H1 (cell line): ENCODE data around the gene SBNO2. TPM values are rescaled to one million over a fixed set of nuclear protein-coding genes. Genes with fewer than 3 reads are reported as not detected.

Experiments used
- CEBPB ChIP-seq: IDR thresholded peaks from 2 replicates; pipeline ENCODE4 v1.6.1; 2012; ENCODE audit warnings: low read depth, low read length
- GTF2F1 ChIP-seq: IDR thresholded peaks from 2 replicates; pipeline ENCODE4 v1.6.1; 2012; ENCODE audit warnings: low read depth, low read length, improper control_type of control experiment, borderline replicate concordance
- HDAC6 ChIP-seq: IDR thresholded peaks from one replicate; pipeline ENCODE4 v1.7.1; 2012; ENCODE audit warnings: low read depth, mild to moderate bottlenecking, inconsistent platforms, low read length, moderate library complexity
- JUND ChIP-seq: IDR thresholded peaks from 2 replicates; pipeline ENCODE4 v1.6.1; 2011; ENCODE audit warnings: mild to moderate bottlenecking, improper control_type of control experiment, low read length
- RAD21 ChIP-seq, 2 experiments: IDR thresholded peaks in 1 of 2; conservative IDR thresholded peaks in 1 of 2; 2 replicates each; pipeline ENCODE4 v1.6.1; 2011; ENCODE audit warnings: low read depth in 2 of 2, low read length in 2 of 2, improper control_type of control experiment in 1 of 2, inconsistent platforms in 1 of 2, mild to moderate bottlenecking in 1 of 2, moderate library complexity in 1 of 2
- TBP ChIP-seq: IDR thresholded peaks from 2 replicates; pipeline ENCODE4 v1.6.1; 2011; ENCODE audit warnings: low read depth, low read length, improper control_type of control experiment
- polyA plus RNA-seq, 7 experiments: library from polyadenylated mRNA; depleted of rRNA in 3 of 7; stranded (reverse) in 5 of 7; unstranded in 2 of 7; fragments of >200 nt in 5 of 7; fragments of 200-250 nt in 2 of 7; gene quantifications; 1 replicate in 5 of 7; 2 replicates in 1 of 7; 4 replicates in 1 of 7; pipeline versions ENCODE4 v1.2.1 to v1.2.3, GENCODE V29; 2011 to 2013; ENCODE audit warnings: missing spikeins in 2 of 7, mixed read lengths in 2 of 7
- total RNA-seq: library from RNA; stranded (reverse); fragmentation: NEBNext Ultra II Directional; extraction: Animal tissue kit (Norgen Biotek cat#: 25700); gene quantifications from 2 replicates; pipeline ENCODE4 v1.2.1, GENCODE V29; 2021
- TF ChIP-seq, protein P1 (sequence below): fragments of 300-600 bp; sonication (generic); IDR thresholded peaks from 2 replicates; pipeline ENCODE4 v1.7.1; 2012; ENCODE audit warnings: low read length, moderate library complexity, mild to moderate bottlenecking, inconsistent platforms; ENCODE audit not compliant: insufficient replicate concordance

Gene SBNO2
- total and polyA plus RNA-seq, 2 of the 8 experiments (the other 6 are each of a cell fraction or from before 2014, with no cell fraction given) = 12.2 to 31.4 TPM

DNA sequence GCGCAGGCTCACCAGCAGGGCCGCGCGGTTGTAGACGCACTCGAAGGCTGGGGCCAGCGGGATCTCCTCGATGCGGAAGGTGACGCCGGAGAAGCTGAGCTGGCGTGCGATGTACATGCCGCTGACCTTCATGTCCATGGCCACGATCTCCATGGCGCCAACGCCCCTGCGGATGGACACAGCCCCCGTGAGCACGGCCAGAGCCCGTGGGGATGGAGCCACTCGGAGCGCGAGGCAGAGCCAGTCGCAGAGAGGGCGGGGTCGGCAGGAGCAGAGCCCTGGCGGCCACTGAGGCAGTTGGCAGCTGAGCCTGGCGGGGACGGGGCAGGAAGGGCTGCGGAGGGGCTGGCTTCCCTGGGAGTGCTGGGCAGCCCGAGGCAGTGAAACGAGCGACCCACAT is 55.1 kb downstream of the SBNO2 start (continued):
- TF ChIP-seq, protein P1, sequence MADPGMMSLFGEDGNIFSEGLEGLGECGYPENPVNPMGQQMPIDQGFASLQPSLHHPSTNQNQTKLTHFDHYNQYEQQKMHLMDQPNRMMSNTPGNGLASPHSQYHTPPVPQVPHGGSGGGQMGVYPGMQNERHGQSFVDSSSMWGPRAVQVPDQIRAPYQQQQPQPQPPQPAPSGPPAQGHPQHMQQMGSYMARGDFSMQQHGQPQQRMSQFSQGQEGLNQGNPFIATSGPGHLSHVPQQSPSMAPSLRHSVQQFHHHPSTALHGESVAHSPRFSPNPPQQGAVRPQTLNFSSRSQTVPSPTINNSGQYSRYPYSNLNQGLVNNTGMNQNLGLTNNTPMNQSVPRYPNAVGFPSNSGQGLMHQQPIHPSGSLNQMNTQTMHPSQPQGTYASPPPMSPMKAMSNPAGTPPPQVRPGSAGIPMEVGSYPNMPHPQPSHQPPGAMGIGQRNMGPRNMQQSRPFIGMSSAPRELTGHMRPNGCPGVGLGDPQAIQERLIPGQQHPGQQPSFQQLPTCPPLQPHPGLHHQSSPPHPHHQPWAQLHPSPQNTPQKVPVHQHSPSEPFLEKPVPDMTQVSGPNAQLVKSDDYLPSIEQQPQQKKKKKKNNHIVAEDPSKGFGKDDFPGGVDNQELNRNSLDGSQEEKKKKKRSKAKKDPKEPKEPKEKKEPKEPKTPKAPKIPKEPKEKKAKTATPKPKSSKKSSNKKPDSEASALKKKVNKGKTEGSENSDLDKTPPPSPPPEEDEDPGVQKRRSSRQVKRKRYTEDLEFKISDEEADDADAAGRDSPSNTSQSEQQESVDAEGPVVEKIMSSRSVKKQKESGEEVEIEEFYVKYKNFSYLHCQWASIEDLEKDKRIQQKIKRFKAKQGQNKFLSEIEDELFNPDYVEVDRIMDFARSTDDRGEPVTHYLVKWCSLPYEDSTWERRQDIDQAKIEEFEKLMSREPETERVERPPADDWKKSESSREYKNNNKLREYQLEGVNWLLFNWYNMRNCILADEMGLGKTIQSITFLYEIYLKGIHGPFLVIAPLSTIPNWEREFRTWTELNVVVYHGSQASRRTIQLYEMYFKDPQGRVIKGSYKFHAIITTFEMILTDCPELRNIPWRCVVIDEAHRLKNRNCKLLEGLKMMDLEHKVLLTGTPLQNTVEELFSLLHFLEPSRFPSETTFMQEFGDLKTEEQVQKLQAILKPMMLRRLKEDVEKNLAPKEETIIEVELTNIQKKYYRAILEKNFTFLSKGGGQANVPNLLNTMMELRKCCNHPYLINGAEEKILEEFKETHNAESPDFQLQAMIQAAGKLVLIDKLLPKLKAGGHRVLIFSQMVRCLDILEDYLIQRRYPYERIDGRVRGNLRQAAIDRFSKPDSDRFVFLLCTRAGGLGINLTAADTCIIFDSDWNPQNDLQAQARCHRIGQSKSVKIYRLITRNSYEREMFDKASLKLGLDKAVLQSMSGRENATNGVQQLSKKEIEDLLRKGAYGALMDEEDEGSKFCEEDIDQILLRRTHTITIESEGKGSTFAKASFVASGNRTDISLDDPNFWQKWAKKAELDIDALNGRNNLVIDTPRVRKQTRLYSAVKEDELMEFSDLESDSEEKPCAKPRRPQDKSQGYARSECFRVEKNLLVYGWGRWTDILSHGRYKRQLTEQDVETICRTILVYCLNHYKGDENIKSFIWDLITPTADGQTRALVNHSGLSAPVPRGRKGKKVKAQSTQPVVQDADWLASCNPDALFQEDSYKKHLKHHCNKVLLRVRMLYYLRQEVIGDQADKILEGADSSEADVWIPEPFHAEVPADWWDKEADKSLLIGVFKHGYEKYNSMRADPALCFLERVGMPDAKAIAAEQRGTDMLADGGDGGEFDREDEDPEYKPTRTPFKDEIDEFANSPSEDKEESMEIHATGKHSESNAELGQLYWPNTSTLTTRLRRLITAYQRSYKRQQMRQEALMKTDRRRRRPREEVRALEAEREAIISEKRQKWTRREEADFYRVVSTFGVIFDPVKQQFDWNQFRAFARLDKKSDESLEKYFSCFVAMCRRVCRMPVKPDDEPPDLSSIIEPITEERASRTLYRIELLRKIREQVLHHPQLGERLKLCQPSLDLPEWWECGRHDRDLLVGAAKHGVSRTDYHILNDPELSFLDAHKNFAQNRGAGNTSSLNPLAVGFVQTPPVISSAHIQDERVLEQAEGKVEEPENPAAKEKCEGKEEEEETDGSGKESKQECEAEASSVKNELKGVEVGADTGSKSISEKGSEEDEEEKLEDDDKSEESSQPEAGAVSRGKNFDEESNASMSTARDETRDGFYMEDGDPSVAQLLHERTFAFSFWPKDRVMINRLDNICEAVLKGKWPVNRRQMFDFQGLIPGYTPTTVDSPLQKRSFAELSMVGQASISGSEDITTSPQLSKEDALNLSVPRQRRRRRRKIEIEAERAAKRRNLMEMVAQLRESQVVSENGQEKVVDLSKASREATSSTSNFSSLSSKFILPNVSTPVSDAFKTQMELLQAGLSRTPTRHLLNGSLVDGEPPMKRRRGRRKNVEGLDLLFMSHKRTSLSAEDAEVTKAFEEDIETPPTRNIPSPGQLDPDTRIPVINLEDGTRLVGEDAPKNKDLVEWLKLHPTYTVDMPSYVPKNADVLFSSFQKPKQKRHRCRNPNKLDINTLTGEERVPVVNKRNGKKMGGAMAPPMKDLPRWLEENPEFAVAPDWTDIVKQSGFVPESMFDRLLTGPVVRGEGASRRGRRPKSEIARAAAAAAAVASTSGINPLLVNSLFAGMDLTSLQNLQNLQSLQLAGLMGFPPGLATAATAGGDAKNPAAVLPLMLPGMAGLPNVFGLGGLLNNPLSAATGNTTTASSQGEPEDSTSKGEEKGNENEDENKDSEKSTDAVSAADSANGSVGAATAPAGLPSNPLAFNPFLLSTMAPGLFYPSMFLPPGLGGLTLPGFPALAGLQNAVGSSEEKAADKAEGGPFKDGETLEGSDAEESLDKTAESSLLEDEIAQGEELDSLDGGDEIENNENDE = no peak
- no peak for TF ChIP-seq RAD21 (IDR thresholded peaks at IDR 0.05 in 1 of 2, conservative IDR thresholded peaks at IDR 0.05 in 1 of 2; ENCODE audit: low read depth in 2 of 2, low read length in 2 of 2)
- no peak for TF ChIP-seq TBP
- TF ChIP-seq HDAC6 = no peak
- TF ChIP-seq CEBPB = no peak
- no peak for TF ChIP-seq GTF2F1
- no peak for TF ChIP-seq JUND
